Brain microvascular endothelial cell (primary cell): ENCODE results near the gene PRRT4.

Experiments
- DNase-seq: peaks from one replicate; pipeline ENCODE4 v3.0.0-alpha.2; 2020
- H3K27ac ChIP-seq: fragments of 250-450 bp; sonication (Bioruptor Pico); 2 replicates; pipeline ENCODE4 v1.5.1; 2020; ENCODE audit warnings: mild to moderate bottlenecking, moderate library complexity
- H3K27me3 ChIP-seq: fragments of 250-450 bp; sonication (Bioruptor Pico); replicated peaks from 2 replicates; pipeline ENCODE4 v1.5.1; 2020; ENCODE audit warnings: mild to moderate bottlenecking
- H3K36me3 ChIP-seq: fragments of 250-450 bp; sonication (Bioruptor Pico); replicated peaks from 2 replicates; pipeline ENCODE4 v1.5.1; 2020; ENCODE audit warnings: mild to moderate bottlenecking
- H3K4me3 ChIP-seq: 2 replicates; pipeline ENCODE4 v1.5.1; 2011; ENCODE audit warnings: low read depth, mild to moderate bottlenecking, control low read depth, low read length, moderate library complexity
- in situ Hi-C: cut with HindIII; loops from 2 replicates; pipeline ENCODE4 v1.10.0; 2017; ENCODE audit warnings: low sequenced_read_pairs, low pct_ligation_motif_present
- TF ChIP-seq, protein P1 (sequence below): IDR thresholded peaks from 2 replicates; pipeline ENCODE4 v1.5.1; 2011; ENCODE audit warnings: low read depth, mild to moderate bottlenecking, moderate library complexity, low read length, control low read depth, inconsistent platforms; ENCODE audit errors: missing control alignments

The PRRT4 gene

DNA sequence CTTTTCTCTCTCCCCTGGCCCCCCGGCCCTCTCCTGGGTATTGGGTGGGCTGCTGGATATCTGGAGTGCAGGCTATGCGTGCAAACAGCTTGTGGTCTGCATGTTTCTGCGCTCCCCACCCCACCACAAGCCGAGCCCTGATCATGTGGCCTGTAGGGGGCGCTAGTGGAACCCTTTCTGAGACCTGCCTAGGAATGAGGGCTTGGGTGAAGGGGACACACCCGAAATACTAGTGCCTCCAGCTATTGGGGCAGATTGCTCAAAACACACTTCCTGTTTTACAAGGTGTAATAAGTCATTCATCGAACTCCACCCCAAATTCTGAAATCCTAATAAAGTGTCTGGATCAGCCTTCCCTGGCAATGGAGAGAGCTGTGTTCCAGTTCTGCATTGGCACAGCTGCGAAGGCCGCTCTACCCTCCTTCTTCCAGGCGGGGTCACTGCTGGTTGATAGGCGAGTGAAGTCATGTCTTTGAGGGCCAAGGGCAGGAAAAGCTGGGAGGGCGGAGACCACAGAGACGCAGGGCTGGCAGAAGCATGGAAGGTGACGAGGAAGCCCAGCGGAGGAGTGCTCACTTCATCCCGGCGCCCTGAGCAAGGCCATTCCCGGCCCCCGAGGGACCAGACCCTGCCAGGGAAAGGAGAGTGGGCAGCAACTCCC is 19.8 kb upstream of the PRRT4 start:
- H3K27ac ChIP-seq: no peak overlapping the region
- TF ChIP-seq, protein P1, sequence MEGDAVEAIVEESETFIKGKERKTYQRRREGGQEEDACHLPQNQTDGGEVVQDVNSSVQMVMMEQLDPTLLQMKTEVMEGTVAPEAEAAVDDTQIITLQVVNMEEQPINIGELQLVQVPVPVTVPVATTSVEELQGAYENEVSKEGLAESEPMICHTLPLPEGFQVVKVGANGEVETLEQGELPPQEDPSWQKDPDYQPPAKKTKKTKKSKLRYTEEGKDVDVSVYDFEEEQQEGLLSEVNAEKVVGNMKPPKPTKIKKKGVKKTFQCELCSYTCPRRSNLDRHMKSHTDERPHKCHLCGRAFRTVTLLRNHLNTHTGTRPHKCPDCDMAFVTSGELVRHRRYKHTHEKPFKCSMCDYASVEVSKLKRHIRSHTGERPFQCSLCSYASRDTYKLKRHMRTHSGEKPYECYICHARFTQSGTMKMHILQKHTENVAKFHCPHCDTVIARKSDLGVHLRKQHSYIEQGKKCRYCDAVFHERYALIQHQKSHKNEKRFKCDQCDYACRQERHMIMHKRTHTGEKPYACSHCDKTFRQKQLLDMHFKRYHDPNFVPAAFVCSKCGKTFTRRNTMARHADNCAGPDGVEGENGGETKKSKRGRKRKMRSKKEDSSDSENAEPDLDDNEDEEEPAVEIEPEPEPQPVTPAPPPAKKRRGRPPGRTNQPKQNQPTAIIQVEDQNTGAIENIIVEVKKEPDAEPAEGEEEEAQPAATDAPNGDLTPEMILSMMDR: peak; percentile 82
- in situ Hi-C loops: no loop called here
- H3K4me3 ChIP-seq: no peak overlapping the region
- H3K36me3 ChIP-seq: no peaks in the 10 kb centered on the region
- DNase-seq: no peak
- H3K27me3 ChIP-seq: no peaks in the 10 kb centered on the region

DNA sequence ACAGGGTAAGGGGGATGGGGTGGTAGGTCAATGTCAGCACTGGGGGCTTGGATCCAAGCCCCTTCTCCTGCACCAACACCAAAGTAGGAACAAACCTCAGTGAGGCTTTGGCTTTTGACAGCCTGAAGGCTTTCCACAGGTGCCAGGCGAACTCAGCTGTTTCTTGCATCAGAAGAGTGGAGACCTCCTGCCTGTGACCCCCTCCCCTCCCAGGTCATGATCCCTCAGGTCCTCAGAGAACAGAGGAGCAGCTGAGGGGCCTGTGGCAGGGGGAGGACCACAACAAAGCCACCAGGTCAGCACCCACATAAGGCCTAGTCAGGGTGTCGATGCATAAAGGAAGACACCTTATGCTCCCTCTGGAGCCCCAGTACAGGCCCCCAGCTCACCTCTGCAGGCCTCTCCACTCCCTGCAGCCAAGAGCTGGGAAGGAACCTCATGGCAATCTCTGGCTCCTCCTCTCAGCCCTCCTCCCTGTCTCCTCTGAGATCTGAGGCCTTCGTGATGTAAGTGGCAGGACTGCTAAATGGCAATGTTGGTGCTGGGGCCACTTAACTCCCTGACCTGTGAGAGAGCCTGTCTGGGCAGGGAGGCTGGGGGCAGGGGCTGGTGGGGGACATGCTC is 19.1 kb upstream of the PRRT4 start:
- in situ Hi-C loops: no loop called here
- no peak overlapping the region for H3K4me3 ChIP-seq

DNA sequence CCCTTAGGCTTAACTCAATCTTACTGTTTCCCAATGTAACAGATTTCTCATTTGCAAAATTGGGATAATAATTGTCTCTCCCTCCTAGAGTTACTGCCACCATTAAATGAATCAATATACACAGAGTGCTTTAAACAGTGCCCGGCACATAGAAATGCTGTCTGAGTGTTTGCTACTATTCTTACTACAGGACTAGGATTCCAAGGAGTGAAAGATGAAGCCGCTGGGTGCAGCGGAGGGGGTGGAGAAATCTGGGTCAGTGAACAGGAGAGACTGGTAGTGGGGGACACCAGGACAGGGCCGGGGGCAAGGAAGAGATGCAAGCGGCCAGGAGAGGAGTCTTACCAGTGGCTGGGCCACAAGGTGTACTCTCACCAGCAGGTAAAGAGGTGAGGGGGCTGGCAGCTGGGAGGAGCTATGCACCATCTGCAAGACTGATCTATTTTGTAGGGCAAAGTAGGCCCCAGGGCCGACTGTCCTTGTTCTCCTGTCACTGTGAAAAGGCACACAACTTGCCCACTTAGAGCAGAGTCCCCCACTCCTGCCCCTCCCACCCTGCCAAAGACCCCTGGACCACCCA is 18.5 kb upstream of the PRRT4 start:
- in situ Hi-C loops: no loop called here
- Histone ChIP-seq H3K27me3 (no peaks in the 10 kb centered on the region), H3K27ac (no peak overlapping the region), H3K36me3 (no peaks in the 10 kb centered on the region), H3K4me3 (no peak overlapping the region)
- TF ChIP-seq, protein P1: no peak
- no peak for DNase-seq

More for the DNA sequence above, 19.1 kb upstream of the PRRT4 start:
- TF ChIP-seq, protein P1: no peak
- DNase-seq: no peak
- Histone ChIP-seq H3K27me3 (no peaks in the 10 kb centered on the region), H3K27ac (no peak overlapping the region), H3K36me3 (no peaks in the 10 kb centered on the region)

DNA sequence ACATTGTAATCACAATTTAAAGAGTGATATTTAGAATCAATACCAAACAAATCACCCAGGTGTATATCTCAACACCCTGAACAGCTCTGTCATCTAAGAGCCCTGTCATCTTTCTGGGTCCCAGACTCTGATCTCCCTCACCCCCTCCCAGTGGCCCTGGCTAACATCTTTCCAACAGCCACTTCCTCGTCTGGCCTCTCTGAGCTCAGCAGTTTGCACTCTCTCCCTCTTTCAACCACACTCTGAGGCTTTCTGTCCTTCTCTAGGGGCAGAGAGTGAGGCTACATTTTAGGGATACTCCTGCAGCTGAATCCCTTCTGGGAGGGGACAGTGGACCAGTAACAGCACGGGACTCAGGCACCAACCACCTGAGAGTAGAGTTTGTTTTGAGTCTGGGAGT is 17.1 kb upstream of the PRRT4 start:
- DNase-seq: no peak
- in situ Hi-C loops: no loop called here
- Histone ChIP-seq H3K27me3 (peaks cover 2% of the 10 kb centered on the region), H3K27ac (no peak overlapping the region), H3K36me3 (no peaks in the 10 kb centered on the region), H3K4me3 (no peak overlapping the region)
- TF ChIP-seq, protein P1: no peak

DNA sequence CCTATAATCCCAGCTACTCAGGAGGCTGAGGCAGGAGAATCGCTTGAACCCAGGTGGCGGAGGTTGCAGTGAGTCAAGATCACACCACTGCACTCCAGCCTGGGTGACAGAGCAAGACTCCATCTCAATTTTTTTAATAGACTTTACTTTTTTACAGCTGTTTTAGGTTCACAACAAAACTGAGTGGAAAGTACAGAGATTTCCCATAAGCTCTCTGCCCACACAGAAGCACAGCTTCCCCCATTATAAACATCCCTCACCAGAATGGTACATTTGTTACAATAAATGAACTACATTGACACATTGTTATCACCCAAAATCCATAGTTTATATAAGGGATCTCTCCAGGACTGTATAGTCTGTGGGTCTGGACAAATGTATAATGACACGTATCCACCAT is 14.6 kb upstream of the PRRT4 start:
- TF ChIP-seq, protein P1: no peak
- DNase-seq: no peak
- Histone ChIP-seq H3K4me3 (no peak overlapping the region), H3K36me3 (no peaks in the 10 kb centered on the region), H3K27me3 (peaks cover 5% of the 10 kb centered on the region), H3K27ac (no peak overlapping the region)
- in situ Hi-C loops: no loop called here
